ENCODE data around the gene CDT1.
"Not testable (repeated sequence)": the region's sequence is repeated elsewhere in the genome, so short reads cannot be mapped to it uniquely, and the experiment has no call there.

The CDT1 gene

DNA sequence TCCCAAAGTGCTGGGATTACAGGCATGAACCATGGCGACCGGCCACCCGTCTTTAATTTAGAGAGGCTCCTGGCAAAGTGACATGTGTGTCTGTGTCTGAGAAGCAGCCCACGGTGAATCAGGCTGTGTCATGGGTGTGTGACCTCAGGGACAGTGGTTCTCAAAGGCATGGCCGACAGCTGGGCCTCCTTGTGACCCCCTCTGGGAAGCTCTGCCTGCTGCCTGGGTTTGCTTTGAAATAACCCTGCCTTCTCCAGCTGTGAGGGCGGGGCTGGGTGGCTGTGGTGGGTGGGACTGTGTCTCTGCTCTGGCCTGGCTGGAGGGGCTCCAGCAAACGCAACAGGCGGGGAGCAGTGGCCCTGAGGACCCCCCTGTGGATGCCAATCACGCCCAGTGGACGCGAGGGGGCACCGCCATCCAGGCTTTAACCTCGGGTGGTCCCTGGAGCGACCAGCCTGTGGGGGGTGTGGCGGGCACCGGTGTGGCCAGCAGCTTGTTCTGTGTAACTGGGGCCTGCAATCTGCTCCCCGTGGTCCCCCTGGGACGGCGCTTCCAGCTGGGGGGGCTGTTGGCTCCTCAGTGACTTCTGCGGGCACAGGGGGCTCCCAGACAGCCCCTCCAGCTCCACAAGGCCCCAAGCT, 16.9 kb downstream of the CDT1 start:
- DNase-seq, result no peak

DNA sequence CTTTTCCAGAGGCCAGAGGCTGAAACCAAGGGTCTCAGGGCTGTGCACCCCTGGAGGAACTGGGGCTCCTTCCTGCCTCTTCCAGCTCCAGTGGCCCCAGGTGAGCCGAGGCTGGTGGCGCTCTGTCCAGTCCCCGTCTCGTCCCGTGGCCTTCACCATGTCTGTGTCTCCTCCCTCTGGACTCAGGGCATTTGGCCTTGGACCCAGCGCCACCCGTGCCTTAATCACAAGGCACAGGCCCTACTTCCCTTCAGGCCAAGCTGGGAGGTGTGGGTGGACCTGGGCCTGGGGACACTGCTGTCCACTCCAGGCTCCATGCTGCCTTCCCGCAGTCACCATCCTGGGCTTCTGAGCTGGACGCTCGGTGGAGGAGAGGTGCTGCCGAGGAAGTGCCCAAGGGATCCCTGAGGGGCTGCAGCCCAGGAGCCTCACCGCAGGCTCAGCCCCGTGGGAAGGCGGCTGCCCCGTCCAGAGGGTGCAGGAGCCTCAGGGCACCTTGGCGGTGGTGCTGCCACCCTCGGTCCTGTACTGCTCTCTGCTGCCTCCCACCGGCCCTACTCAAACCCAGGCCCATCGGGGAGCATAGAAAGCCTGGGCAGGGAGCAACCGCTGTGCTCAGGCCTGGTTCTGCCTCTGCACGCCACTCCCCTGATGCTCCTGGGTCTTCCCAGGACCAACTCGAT, 17.7 kb downstream of the CDT1 start:
- DNase-seq, result no peak

DNA sequence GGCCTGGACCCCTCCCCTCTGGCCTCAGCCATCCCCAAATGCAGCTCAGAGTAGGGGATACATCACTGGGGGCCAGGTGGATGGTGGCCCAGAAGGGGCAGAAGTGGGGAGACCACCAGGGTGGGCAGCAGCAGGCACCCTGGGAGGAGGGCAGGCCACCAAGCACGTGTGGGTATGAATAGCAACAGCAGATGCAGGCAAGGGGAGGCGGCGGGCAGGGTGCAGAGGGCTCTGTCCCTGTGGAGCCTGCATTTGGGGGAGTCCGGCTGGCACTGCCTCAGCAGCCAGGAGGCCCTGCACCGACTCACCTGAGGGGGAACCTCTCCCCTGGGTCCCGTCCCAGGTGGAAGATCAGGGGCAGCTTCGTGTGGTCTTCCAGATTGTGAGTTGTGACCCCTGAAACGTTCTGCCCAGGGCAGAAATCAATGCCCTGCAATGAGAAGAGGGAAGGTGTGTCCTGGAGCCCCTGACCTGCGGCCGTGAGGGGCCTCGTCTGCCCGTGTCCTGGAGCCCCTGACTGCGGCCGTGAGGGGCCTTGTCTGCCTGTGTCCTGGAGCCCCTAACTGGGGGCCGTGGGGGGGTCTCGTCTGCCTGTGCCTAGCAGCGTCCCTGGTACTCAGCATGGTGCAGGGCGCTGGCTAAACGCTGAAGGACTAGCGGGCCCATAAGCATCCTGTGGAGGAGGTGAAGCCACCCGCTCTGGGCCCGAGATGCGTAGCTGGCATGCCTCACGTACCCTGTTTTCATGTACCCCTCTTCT, 18.9 kb downstream of the CDT1 start:
- no peak for DNase-seq

DNA sequence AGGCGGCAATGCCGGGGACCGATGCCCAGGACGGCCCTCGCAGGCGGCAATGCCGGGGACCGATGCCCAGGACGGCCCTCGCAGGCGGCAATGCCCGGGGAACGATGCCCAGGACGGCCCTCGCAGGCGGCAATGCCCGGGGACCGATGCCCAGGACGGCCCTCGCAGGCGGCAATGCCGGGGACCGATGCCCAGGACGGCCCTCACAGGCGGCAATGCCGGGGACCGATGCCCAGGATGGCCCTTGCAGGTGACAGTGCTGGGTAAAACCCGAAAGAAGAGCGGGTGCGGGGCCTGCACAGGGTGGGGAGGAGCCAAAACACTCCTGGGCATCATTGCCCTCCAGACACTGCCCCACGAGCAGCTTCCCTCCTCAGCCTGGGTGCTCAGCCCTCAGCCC, 20.1 kb downstream of the CDT1 start:
- DNase-seq, result not testable (repeated sequence)

DNA sequence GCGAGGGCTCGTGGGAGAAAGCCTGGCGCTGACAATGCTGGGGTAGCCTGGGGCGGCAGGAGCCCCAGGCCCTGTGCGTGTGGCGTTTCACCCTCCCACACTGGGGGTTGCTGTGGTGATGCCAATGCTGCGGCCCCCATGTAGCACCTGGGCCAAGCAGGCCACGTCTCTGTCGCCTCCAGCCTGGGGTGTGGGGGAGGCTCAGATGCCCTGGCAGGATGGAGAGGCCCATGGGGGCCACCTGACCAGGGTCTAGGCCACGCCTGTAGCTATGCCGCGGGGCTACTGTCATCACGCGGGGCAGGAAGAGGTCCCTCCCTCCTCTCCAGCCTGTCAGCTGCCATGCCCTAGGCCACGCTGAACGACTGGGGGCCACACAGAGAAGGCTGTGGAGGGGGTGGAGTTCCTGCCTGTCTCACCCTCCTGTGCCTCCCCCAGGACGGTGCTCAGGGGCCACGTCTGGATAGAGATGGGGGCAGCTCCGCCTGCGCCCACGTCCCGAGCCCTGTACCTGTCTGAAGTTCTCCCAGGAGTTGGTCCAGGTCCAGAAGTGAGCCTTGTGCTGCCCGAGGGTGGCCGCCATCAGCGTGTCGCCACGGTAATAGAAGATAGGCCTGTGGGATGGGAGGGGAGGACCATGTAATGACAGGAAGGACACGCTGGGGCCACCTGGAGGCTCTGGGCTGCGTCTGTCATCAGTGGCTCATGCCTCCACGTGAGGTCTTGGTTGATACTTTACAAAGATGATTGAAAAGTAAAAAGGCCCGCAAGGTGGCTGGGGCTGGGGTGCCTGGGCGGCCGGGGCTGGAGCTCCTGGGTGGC, 20.9 kb downstream of the CDT1 start:
- DNase-seq, result no peak

DNA sequence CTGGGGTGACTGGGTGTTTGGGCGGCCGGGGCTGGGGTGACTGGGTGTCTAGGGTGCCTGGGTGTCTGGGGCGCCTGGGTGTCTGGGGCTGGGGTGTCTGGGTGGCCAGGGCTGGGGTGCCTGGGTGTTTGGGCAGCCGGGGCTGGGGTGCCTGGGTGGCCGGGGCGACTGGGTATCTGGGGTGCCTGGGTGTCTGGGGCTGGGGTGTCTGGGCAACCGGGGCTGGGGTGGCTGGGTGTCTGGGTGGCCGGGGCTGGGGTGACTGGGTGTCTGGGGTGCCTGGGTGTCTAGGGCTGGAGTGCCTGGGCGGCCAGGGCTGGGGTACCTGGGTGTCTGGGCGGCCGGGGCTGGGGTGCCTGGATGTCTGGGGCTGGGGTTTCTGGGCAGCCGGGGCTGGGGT, 21.6 kb downstream of the CDT1 start:
- DNase-seq, result no peak

DNA sequence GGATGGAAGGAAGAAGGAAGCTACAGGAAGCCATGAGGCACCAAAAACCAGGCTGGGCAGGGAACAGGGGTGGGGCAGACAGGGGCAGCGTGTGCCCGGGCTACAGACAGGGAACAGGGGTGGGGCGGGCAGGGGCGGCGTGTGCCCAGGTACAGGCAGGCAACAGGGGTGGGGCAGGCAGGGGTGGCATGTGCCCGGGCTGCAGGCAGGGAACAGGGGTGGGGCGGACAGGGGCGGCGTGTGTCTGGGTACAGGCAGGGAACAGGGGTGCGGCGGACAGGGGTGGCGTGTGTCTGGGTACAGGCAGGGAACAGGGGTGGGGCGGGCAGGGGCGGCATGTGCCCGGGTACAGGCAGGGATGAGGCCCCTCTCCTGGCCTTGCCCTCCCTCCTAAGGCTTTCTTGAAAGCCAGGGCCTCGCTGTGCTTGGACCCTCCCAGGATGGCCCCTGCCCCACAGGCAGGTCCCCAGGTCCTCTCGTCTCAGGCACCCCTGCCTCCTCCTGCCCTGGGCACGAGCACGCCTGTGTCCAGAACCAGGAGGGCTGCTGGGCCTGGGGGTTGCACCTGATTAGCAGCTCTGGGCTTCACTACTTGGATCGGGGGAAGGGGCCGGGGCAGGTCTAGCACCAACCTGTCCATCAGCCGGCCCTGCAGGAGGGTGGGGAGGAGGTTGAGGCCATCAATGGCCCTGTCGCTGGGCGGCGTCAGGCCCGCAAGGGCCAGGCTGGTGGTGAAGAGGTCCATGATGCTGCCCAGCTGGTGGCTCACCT, 22.7 kb downstream of the CDT1 start:
- DNase-seq, result no peak

DNA sequence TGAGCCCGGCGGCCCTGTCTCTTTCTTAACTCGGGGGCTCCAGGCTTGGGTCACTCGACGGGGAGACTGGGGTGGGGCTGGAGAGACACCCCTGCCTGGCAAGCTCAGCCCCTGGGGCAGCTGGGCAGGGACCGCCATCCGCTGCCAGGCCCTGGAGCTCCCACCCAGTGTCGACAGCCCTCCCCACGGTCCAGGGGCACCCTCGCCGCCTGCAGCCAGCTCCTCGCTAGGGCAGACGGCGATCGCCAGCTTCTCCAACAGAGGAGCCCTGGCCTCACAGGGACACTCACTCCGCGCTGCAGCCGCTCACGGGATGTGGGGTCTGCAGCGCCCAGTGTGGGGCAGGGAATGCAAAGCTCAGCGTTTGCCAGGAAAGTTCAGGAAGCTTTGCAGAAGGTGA, 24.1 kb downstream of the CDT1 start:
- DNase-seq, result no peak

DNA sequence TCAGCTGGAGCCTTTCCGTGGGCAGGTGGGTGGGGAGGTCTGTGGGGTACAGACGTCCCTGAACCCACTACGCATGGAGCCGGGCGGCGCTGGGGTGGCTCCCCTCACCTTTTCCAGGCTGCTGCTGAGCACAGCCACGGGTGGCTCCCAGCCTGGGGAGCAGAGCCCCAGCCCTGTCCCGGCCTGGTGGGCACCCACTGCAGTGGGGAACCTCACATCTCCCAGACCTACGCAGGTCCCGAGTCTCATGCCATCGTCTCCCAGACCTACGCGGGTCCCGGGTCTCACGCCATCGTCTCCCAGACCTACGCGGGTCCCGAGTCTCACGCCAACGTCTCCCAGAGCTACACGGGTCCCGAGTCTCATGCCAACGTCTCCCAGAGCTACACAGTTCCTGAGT, 25.1 kb downstream of the CDT1 start:
- DNase-seq, result no peak

DNA sequence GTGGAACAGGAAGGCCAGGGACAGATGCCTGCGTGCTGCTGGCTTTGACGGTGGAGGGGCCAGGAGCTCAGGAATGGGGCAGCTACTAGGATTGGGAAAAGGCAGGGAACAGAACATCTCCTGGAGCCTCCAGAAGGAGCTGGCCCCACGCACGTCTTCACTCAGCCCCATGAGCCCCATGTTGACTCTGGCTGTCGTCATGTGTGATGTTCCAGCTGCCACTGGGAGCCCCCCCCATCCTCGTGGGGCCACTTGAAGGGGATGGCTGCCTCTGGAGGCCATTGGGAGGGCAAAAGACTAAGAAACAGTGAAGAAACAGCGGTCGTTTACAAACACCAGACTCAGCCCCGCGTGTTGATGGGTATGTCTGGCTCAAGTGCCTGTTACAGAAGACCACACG, 26.7 kb downstream of the CDT1 start:
- DNase-seq, result no peak

DNA sequence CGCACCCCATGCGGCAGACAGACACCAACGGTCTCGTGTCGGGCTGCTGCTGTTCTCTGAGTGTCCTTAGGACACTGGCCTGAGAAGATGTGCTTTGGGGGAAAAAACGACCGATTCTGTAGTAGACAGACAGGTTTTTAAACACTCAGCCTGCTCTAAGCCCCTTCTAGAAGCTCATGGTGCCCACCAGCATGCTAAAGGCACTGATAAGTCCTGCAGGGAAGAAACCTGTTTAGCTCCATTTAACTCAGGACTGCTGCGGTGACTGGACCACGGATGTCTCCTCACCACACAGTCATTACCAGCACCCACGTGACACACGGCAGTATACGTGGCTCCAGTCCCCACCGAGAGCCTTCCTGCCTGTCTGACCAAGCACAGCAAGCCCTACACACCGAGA, 27.2 kb downstream of the CDT1 start:
- DNase-seq, result no peak

DNA sequence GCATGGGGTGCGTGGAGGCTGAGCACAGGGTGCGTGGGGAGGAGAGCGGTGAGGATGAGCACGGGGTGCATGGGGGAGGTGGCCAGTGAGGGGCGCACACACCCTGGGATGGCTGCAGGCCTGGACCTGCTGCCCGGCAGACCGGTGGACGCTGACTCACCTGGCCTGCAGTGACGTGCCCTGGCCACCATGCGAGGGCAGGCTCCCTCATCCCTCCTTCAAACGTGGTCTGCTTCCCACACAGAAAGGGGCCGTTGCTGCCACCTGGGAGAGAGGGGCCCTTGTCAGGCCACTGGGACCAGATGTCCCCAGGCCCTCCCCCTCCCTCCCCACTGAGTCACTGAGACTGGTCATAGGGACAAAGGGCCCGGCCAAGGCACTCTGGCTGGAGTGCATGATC, 28.2 kb downstream of the CDT1 start:
- DNase-seq, result no peak

DNA sequence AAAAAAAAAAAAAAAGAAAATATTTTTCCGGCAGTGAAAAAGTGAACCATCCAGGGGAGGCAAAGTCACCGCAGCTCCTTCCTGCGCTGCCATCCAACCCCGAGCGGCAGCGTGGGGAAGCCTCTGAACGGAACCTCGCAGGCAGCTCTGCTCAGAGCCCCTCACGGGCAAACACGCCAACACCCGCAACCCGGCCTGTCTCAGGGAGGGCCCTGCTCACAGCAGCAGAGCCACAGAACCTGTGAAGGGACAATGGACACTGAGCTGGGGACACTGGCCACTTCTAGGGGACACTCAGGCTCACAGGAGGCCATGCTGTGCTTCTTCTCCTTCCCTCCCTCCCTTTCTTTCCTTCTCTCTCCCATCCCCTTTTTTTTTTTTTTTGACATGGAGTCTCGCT, 29.5 kb downstream of the CDT1 start:
- no peak for DNase-seq

DNA sequence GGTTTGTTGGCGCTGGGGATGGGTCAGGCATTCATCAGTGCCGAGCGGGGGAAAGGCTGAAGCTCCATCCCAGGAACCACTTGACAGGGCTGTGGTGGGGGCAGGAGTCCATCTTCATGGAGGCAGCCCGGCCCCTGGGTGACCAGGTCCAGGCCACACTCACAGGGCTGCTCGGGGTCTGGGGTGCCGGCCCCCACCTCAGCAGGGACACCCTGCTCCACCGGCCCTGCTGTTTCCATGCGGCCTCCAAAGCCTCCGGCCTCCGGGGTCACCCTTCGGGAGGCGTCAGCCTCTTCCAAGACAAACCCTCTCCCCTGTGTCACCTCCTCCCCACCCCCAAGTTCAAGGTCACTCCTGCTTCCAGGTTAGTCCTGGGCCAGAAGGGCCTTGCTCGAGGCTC, 31.1 kb downstream of the CDT1 start:
- DNase-seq, result no peak

DNA sequence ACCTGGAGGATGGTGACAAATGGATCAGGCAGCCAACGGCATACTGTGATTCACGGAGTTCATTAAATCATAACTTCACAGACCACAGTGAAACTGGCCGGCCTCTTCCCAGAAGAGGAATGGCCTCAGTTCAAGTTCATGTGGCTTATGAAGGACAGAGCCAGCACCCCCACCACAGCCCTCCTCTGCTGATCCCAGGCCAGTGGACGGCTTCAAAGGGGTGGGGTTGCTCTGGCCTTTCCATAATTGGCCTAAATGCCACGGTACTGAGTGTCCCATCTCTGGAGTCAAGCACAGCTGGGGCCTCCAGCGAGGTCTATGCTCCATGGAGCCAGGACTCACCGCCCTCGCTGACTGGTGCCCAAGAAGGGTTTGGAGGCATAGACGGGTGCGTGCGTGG, 31.8 kb downstream of the CDT1 start:
- DNase-seq, result no peak

DNA sequence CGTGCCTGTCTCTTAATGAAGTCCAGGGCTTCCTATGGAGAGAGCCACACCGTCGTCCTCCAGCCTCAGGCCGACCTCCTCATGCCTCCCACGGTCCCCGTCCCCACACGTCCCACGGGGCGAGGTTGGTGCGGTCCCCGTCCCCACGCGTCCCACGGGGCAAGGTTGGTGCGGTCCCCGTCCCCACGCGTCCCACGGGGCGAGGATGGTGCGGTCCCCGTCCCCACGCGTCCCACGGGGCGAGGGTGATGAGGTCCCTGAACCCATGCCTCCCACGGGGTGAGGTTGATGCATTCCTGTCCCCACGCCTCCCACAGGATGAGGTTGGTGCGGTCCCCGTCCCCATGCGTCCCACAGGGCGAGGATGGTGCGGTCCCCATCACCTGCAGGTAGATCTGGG, 32.2 kb downstream of the CDT1 start:
- no peak for DNase-seq

DNA sequence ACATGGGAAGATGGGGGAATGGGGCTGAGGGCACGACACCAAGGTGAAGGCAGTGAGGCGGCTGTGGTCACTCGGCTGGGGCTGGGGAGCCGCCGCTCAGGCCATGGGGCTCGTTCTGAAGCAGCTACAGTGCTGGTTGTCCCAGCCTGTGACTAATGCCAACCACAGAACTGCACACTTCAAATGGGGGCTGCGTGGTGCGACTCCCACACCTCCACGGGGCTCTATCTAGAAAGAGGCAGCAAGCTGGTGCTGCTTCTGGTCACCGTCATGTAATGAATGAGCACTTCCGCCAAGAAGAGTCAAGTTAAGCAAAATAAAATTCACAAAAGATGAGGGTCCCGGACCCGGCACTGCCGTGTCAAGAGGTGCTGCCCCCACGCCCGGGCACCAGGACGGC, 33.2 kb downstream of the CDT1 start:
- DNase-seq, result no peak

DNA sequence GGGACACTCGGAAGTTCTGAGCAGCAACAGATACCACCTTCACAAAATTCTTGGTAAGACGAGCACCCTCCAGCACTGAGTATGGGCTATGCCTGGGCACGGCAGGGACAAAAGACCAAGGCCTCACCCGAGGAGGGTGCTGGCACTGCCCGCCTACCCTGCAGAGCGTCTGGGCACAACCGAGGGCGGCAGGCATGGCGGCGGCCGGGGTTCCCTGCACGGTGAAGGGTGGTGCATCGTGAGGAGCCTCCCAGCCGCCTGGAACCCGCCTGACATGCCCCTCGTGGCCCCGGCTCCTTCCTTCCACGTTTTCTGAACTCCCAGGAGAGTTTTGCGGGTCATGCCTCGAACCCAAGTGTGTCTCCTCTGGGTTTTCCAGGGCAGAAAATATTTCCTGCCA, 34.2 kb downstream of the CDT1 start:
- no peak for DNase-seq

DNA sequence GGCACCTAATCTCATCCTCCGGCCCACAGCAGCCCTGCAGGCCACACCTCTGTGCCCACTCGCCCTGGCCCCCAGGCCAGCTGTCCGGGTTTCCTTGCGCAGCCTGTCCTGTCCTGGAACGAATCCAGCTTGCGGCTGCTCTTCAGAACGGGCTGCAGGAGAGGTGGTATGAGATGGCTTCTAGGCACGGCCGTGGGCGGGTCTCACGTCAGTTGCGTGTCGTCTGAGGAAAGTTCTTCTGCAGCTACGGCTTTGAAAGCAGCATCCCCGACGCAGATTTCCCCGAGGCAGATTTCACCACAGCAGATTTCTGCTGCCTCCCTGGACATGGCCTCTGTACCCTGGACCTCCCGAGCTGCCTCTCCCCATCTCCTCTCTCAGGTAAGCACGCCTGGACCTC, 35.0 kb downstream of the CDT1 start:
- DNase-seq, result no peak

DNA sequence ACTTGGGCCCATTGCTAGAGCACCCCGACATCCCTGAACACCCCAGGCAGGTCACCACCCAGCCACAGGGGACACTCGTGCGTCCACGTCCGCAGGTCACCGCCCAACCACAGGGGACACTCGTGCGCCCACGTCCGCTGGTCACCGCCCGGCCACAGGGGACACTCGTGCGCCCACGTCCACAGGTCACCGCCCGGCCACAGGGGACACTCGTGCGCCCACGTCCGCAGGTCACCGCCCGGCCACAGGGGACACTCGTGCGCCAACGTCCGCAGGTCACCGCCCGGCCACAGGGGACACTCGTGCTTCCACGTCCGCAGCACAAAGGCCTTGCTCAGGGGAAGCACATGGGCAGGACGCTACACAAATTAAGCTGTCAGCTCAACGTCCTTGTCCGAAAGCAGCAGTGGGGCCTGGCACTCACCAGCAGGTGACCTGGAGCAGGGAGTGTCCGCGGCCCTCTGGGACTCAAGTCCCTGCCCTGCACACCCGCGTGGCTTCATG, 35.5 kb downstream of the CDT1 start:
- DNase-seq, result no peak

DNA sequence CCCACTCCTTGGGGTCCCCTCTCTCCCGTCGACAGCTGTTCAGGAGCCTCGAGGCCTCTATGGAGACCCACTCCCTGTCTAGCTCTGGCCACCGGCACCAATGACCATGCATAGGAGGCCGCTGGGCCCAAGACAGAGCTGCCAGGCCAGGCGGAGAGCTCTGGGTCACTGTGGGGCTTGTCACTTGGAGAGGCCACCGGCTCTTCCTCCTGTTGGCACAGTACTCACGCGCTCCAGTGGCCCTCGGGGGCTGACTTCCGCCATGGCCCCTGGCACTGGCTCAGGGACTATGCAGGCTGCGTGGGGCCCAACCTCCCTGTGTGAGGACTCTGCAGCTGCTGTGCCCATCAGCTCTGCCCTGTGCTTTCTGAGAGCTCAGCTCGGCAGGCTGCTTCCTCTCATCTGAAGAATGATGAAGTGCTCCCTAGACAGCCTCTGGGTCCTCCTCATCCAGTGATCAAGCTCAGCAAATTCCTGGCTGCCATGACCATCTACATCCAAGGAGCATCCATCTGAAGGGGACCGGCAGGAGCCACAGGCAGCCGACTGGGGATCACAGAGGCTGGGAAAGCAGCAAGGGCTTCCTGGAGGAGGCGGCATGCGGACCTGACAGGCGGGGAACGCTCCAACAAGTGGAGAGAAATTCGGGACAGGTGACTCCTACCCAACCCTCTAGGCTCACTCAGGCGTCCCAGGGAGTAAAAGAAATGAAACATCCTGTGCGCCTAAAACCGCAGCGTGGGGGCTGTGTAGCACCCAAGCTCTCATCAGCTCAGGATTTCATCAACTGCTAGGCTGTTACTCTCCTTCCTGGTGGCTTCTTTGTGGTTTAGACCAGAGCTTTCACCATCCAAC, 36.4 kb downstream of the CDT1 start:
- DNase-seq, result no peak
